WTC11 (cell line): ENCODE measurements around the gene ZNF500. TPM values are rescaled to one million over a fixed set of nuclear protein-coding genes. Genes with fewer than 3 reads are reported as not detected.

Experiments
- ATAC-seq: fragments of 200-7000 bp; cut with Tn5 transposase; 2 replicates; pipeline ENCODE4 v1.10.0; 2021; ENCODE audit warnings: mild to moderate bottlenecking, moderate library complexity
- CTCF ChIA-PET: fragments of 300-600 bp; sonication (Branson Sonifier 250); formaldehyde crosslinking; loops from one replicate; lab custom pipeline; 2021; ENCODE audit warnings: antibody characterized with exemption; lab: Charles Lee
- POLR2A ChIA-PET: fragments of 350-600 bp; sonication (Branson Sonifier 250); formaldehyde crosslinking; loops from one replicate; lab custom pipeline; 2021; ENCODE audit warnings: antibody characterized with exemption; lab: Charles Lee
- DNase-seq: peaks from one replicate; pipeline ENCODE4 v3.0.0; 2021; ENCODE audit warnings: low spot score
- H3K27ac Mint-ChIP-seq: 2 replicates; pipeline ENCODE4 v1.8.0; 2021; ENCODE audit warnings: mixed read lengths
- H3K27me3 Mint-ChIP-seq: 2 replicates; pipeline ENCODE4 v1.8.0; 2021; ENCODE audit warnings: low read depth, mild to moderate bottlenecking, moderate library complexity, mixed read lengths
- H3K36me3 Mint-ChIP-seq: 2 replicates; pipeline ENCODE4 v1.8.0; 2021; ENCODE audit warnings: mixed read lengths
- H3K4me1 Mint-ChIP-seq: 2 replicates; pipeline ENCODE4 v1.8.0; 2022; ENCODE audit warnings: mixed read lengths
- H3K4me3 Mint-ChIP-seq: 2 replicates; pipeline ENCODE4 v1.8.0; 2021; ENCODE audit warnings: mild to moderate bottlenecking, moderate library complexity, mixed read lengths
- H3K9me3 Mint-ChIP-seq: 2 replicates; pipeline ENCODE4 v1.8.0; 2021; ENCODE audit warnings: mixed read lengths
- AFF4 ChIP-seq: sonication (generic); formaldehyde crosslinking; IDR thresholded peaks from 2 replicates; pipeline ENCODE4 v1.8.1; 2023; ENCODE audit warnings: mild to moderate bottlenecking, missing genetic modification reagents, borderline replicate concordance
- ATF3 ChIP-seq: sonication (generic); formaldehyde crosslinking; conservative IDR thresholded peaks from 2 replicates; pipeline ENCODE4 v1.8.1; 2022; ENCODE audit warnings: mild to moderate bottlenecking, missing genetic modification reagents
- CREB1 ChIP-seq: sonication (generic); formaldehyde crosslinking; IDR thresholded peaks from 2 replicates; pipeline ENCODE4 v1.8.0; 2023; ENCODE audit warnings: mild to moderate bottlenecking, missing genetic modification reagents
- CREM ChIP-seq: sonication (generic); formaldehyde crosslinking; IDR thresholded peaks from 2 replicates; pipeline ENCODE4 v1.8.1; 2022; ENCODE audit warnings: mild to moderate bottlenecking, missing genetic modification reagents, moderate library complexity
- CTCF ChIP-seq: fragments of 200-600 bp; IDR thresholded peaks from 2 replicates; pipeline ENCODE4 v1.8.0; 2022; ENCODE audit warnings: antibody characterized with exemption
- E2F4 ChIP-seq: sonication (generic); formaldehyde crosslinking; IDR thresholded peaks from 2 replicates; pipeline ENCODE4 v1.8.1; 2022; ENCODE audit warnings: low read depth, mild to moderate bottlenecking, moderate library complexity, missing genetic modification reagents, borderline replicate concordance
- GABPB1 ChIP-seq: sonication (generic); formaldehyde crosslinking; IDR thresholded peaks from 2 replicates; pipeline ENCODE4 v1.8.1; 2023; ENCODE audit warnings: mild to moderate bottlenecking, missing genetic modification reagents
- HMGA2 ChIP-seq: fragments of 250-450 bp; sonication (Bioruptor Pico); IDR thresholded peaks from 2 replicates; pipeline ENCODE4 v1.4.0; 2021; ENCODE audit warnings: mild to moderate bottlenecking, moderate library complexity
- HMGXB4 ChIP-seq: sonication (generic); formaldehyde crosslinking; IDR thresholded peaks from 2 replicates; pipeline ENCODE4 v1.8.1; 2023; ENCODE audit warnings: mild to moderate bottlenecking, moderate library complexity, missing genetic modification reagents
- JAZF1 ChIP-seq: fragments of 250-450 bp; sonication (Bioruptor Pico); IDR thresholded peaks from 2 replicates; pipeline ENCODE4 v1.9.0; 2021; ENCODE audit warnings: moderate library complexity, mild to moderate bottlenecking, inconsistent platforms
- JUN ChIP-seq: sonication (generic); formaldehyde crosslinking; IDR thresholded peaks from 2 replicates; pipeline ENCODE4 v1.8.0; 2023; ENCODE audit warnings: mild to moderate bottlenecking, missing genetic modification reagents
- MLX ChIP-seq: sonication (generic); formaldehyde crosslinking; IDR thresholded peaks from 2 replicates; pipeline ENCODE4 v1.8.1; 2023; ENCODE audit warnings: mild to moderate bottlenecking, missing genetic modification reagents, moderate library complexity
- MXD4 ChIP-seq: fragments of 250-450 bp; sonication (Bioruptor Pico); IDR thresholded peaks from 2 replicates; pipeline ENCODE4 v1.8.0; 2021; ENCODE audit warnings: mild to moderate bottlenecking, moderate library complexity, borderline replicate concordance
- MYBL2 ChIP-seq: sonication (generic); formaldehyde crosslinking; IDR thresholded peaks from 2 replicates; pipeline ENCODE4 v1.8.1; 2023; ENCODE audit warnings: mild to moderate bottlenecking, moderate library complexity, missing genetic modification reagents
- TCF7 ChIP-seq: sonication (generic); formaldehyde crosslinking; IDR thresholded peaks from 2 replicates; pipeline ENCODE4 v1.8.0; 2022; ENCODE audit warnings: mild to moderate bottlenecking, low read depth, missing genetic modification reagents, moderate library complexity
- ZNF138 ChIP-seq: sonication (generic); formaldehyde crosslinking; conservative IDR thresholded peaks from 2 replicates; pipeline ENCODE4 v1.8.1; 2022; ENCODE audit warnings: mild to moderate bottlenecking, moderate library complexity, missing genetic modification reagents
- ZNF219 ChIP-seq: sonication (generic); formaldehyde crosslinking; IDR thresholded peaks from 2 replicates; pipeline ENCODE4 v1.8.0; 2023; ENCODE audit warnings: missing genetic modification reagents, mild to moderate bottlenecking, borderline replicate concordance
- ZNF317 ChIP-seq: sonication (generic); formaldehyde crosslinking; IDR thresholded peaks from 2 replicates; pipeline ENCODE4 v1.8.1; 2023; ENCODE audit warnings: low read depth, mild to moderate bottlenecking, moderate library complexity, missing genetic modification reagents, borderline replicate concordance
- ZNF416 ChIP-seq: fragments of 250-450 bp; sonication (Bioruptor Pico); IDR thresholded peaks from 2 replicates; pipeline ENCODE4 v1.9.0; 2021; ENCODE audit warnings: mild to moderate bottlenecking, inconsistent platforms
- ZNF423 ChIP-seq: fragments of 250-450 bp; sonication (Bioruptor Pico); IDR thresholded peaks from 2 replicates; pipeline ENCODE4 v2.1.2; 2022; ENCODE audit warnings: mild to moderate bottlenecking, moderate library complexity
- ZNF425 ChIP-seq: fragments of 250-450 bp; sonication (Bioruptor Pico); conservative IDR thresholded peaks from 2 replicates; pipeline ENCODE4 v1.9.0; 2021; ENCODE audit warnings: mild to moderate bottlenecking
- ZNF512 ChIP-seq: sonication (generic); formaldehyde crosslinking; IDR thresholded peaks from 2 replicates; pipeline ENCODE4 v1.8.1; 2022; ENCODE audit warnings: missing genetic modification reagents, borderline replicate concordance
- total RNA-seq: library from RNA; stranded (reverse); gene quantifications from 3 replicates; pipeline ENCODE4 v1.2.3, GENCODE V29; 2021

Gene ZNF500
- total RNA-seq, 1 experiment from 2014 or later = 19.9 TPM

- POLR2A ChIA-PET = interaction anchor here (0.6 to 2.0 kb wide), 12 partner anchors 9 to 224 kb away, joined by 3 to 11 read pairs (median 5); partner anchors contain the start of genes ROGDI and SEC14L5
- peaks cover 9% of the 10 kb centered on the region for H3K4me1 Mint-ChIP-seq
- peak within 1 kb of the TSS; percentile 93 for H3K4me3 Mint-ChIP-seq
- no peaks in the 10 kb centered on the region for H3K9me3 Mint-ChIP-seq
- H3K36me3 Mint-ChIP-seq = peaks cover 11% of the 10 kb centered on the region
- H3K27me3 Mint-ChIP-seq = peaks cover 4% of the 10 kb centered on the region; the same call in 1 of the 2 replicates
- peak within 1 kb of the TSS; percentile 97 for H3K27ac Mint-ChIP-seq
- DNase-seq (peak; percentile 95), ATAC-seq (peak; percentile 94)
- CTCF ChIA-PET = interaction anchor here (0.5 to 3.1 kb wide), 26 partner anchors 11 to 418 kb away, joined by 3 to 26 read pairs (median 6); partner anchors contain the start of genes CDIP1, GLIS2, MGRN1 and PPL
- TF ChIP-seq ZNF423 (CRISPR knock-in tag) (no peak), ZNF317 (CRISPR knock-in tag) (0 out of 2 replicates have a peak, but pooled peaks have one; percentile 29), TCF7 (0 out of 2 replicates have a peak, but pooled peaks have one; percentile 24), JUN (CRISPR knock-in tag) (no peak), JAZF1 (no peak), MXD4 (CRISPR knock-in tag) (no peak), E2F4 (no peak), MLX (CRISPR knock-in tag) (no peak), ZNF512 (no peak), ZNF219 (CRISPR knock-in tag) (no peak), ATF3 (CRISPR knock-in tag) (no peak), HMGXB4 (peak; percentile 83), ZNF138 (CRISPR knock-in tag) (no peak), CREM (CRISPR knock-in tag) (0 out of 2 replicates have a peak, but pooled peaks have one; percentile 18), CREB1 (CRISPR knock-in tag) (no peak), ZNF416 (CRISPR knock-in tag) (no peak), CTCF (no peak), MYBL2 (peak; percentile 72), GABPB1 (CRISPR knock-in tag) (peak; percentile 90), AFF4 (no peak), ZNF425 (no peak), HMGA2 (no peak)
Observed at GRCh38 chr16:4734063-4734729, 32.8 kb downstream of the ZNF500 start, which contains the start of the genes ANKS3 and DNAAF8. TSS of gene ANKS3 (minus strand) at chr16:4734271. CDS start at chr16:4730149, 4,122 bp downstream. TSS of gene DNAAF8 (plus strand) at chr16:4734537. CDS start at chr16:4736515, 1,978 bp downstream.
